Measurements from ENCODE around the gene C1QTNF4. TPM values are rescaled to one million over a fixed set of nuclear protein-coding genes. Genes with fewer than 3 reads are reported as not detected.

Gene C1QTNF4
- polyA plus RNA-seq, 1 donor (not counting 4 experiments of a cell fraction or from before 2014, with no cell fraction given), result not detected

DNA sequence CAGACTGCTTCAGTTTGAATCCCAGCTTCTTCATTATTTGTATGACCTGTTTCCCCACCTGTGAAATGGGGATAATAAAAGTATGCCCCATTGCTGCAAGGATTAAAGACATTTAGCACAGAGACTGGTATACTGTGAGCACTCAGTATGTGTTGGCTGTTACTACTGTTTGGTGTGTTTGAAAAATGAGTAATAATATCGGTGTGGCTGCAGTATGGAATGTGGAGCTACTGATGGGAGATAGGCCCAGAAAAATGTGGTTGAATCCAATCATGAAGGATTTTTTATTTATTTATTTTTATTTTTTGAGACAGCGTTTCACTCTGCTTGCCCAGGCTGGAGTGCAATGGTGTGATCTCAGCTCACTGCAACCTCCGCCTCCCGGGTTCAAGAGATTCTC, 9.1 kb upstream of the C1QTNF4 start:
- Histone ChIP-seq H3K79me2 (ENCODE audit: control insufficient read depth, insufficient read depth, low read length) (no peaks in the 10 kb centered on the region), H4K20me1 (ENCODE audit: control insufficient read depth, extremely low read depth, insufficient read depth, low read length) (no peaks in the 10 kb centered on the region), H3K4me2 (ENCODE audit: control insufficient read depth, extremely low read depth, insufficient read depth, low read depth, low read length) (no peak overlapping the region), H3K4me3 (ENCODE audit: control insufficient read depth in 2 of 3, extremely low read depth in 1 of 3, insufficient read depth in 2 of 3, low read depth in 1 of 3, low read length in 3 of 3) (no peak overlapping the region), H3K9me1 (ENCODE audit: control insufficient read depth, extremely low read depth, insufficient read depth, low read length) (no peaks in the 10 kb centered on the region), H3K9ac (ENCODE audit: control insufficient read depth, extremely low read depth, insufficient read depth, low read length) (no peak overlapping the region), H3K27me3 (ENCODE audit: control insufficient read depth, extremely low read depth, insufficient read depth, low read length) (no peaks in the 10 kb centered on the region), H3K36me3 (ENCODE audit: control insufficient read depth in 2 of 2, extremely low read depth in 1 of 2, insufficient read depth in 2 of 2, low read length in 2 of 2) (no peaks in the 10 kb centered on the region), H2AFZ (ENCODE audit: control insufficient read depth, low read length) (no peak overlapping the region), H3K9me3 (ENCODE audit: control insufficient read depth, low read depth, low read length) (no peaks in the 10 kb centered on the region), H3K27ac (ENCODE audit: control insufficient read depth, insufficient read depth, low read length) (no peak overlapping the region), H3K4me1 (ENCODE audit: control insufficient read depth, extremely low read depth, insufficient read depth, low read length) (no peaks in the 10 kb centered on the region)
- dilution Hi-C loops (cut with MboI; ENCODE audit: extremely low pct_ligation_motif_present, low sequenced_read_pairs), result no loop called here
- DNase-seq (ENCODE audit: low read depth, low spot score) (no peak), FAIRE-seq (no peak)
- TF ChIP-seq CTCF (optimal IDR thresholded peaks at IDR 0.05 in 1 of 3, IDR thresholded peaks at IDR 0.05 in 1 of 3, conservative IDR thresholded peaks at IDR 0.05 in 1 of 3; ENCODE audit: extremely low read depth in 1 of 3, insufficient read depth in 2 of 3, low read length in 3 of 3), result no peak
- no peak for TF ChIP-seq EZH2 (IDR thresholded peaks at IDR 0.05; ENCODE audit: low read length)

- TF ChIP-seq CTCF (optimal IDR thresholded peaks at IDR 0.05 in 1 of 3, IDR thresholded peaks at IDR 0.05 in 1 of 3, conservative IDR thresholded peaks at IDR 0.05 in 1 of 3; ENCODE audit: extremely low read depth in 1 of 3, insufficient read depth in 2 of 3, low read length in 3 of 3) (no peak), EZH2 (IDR thresholded peaks at IDR 0.05; ENCODE audit: low read length) (no peak)
- Histone ChIP-seq H3K27me3 (ENCODE audit: control insufficient read depth, extremely low read depth, insufficient read depth, low read length) (peaks cover 13% of the 10 kb centered on the region), H4K20me1 (ENCODE audit: control insufficient read depth, extremely low read depth, insufficient read depth, low read length) (no peaks in the 10 kb centered on the region), H3K4me1 (ENCODE audit: control insufficient read depth, extremely low read depth, insufficient read depth, low read length) (no peaks in the 10 kb centered on the region), H3K27ac (ENCODE audit: control insufficient read depth, insufficient read depth, low read length) (no peak overlapping the region), H2AFZ (ENCODE audit: control insufficient read depth, low read length) (no peak overlapping the region), H3K9me3 (ENCODE audit: control insufficient read depth, low read depth, low read length) (no peaks in the 10 kb centered on the region), H3K9me1 (ENCODE audit: control insufficient read depth, extremely low read depth, insufficient read depth, low read length) (no peaks in the 10 kb centered on the region), H3K4me3 (ENCODE audit: control insufficient read depth in 2 of 3, extremely low read depth in 1 of 3, insufficient read depth in 2 of 3, low read depth in 1 of 3, low read length in 3 of 3) (no peak overlapping the region), H3K4me2 (ENCODE audit: control insufficient read depth, extremely low read depth, insufficient read depth, low read depth, low read length) (no peak overlapping the region), H3K36me3 (ENCODE audit: control insufficient read depth in 2 of 2, extremely low read depth in 1 of 2, insufficient read depth in 2 of 2, low read length in 2 of 2) (no peaks in the 10 kb centered on the region), H3K79me2 (ENCODE audit: control insufficient read depth, insufficient read depth, low read length) (no peaks in the 10 kb centered on the region), H3K9ac (ENCODE audit: control insufficient read depth, extremely low read depth, insufficient read depth, low read length) (no peak overlapping the region)
- no peak for DNase-seq (ENCODE audit: low read depth, low spot score)
- FAIRE-seq, result no peak
- dilution Hi-C loops (cut with MboI; ENCODE audit: extremely low pct_ligation_motif_present, low sequenced_read_pairs), result no loop called here
Measured at GRCh38 chr11:47599902-47600301, 5.7 kb upstream of the C1QTNF4 start.
